H1 (cell line): ENCODE results near the gene ZNF486. TPM values are rescaled to one million over a fixed set of nuclear protein-coding genes. Genes with fewer than 3 reads are reported as not detected.

Experiments
- polyA plus RNA-seq, 7 experiments: library from polyadenylated mRNA; depleted of rRNA in 3 of 7; stranded (reverse) in 5 of 7; unstranded in 2 of 7; fragments of >200 nt in 5 of 7; fragments of 200-250 nt in 2 of 7; gene quantifications; 1 replicate in 5 of 7; 2 replicates in 1 of 7; 4 replicates in 1 of 7; pipeline versions ENCODE4 v1.2.1 to v1.2.3, GENCODE V29; 2011 to 2013; ENCODE audit warnings: missing spikeins in 2 of 7, mixed read lengths in 2 of 7
- small RNA-seq: library from polyadenylated mRNA; stranded (forward); fragments of <200 nt; extraction: miRNeasy Mini kit (QIAGEN cat#:217004); gene quantifications from one replicate; pipeline ENCODE3, GENCODE V24; 2013; ENCODE audit not compliant: insufficient read depth
- total RNA-seq: library from RNA; stranded (reverse); fragmentation: NEBNext Ultra II Directional; extraction: Animal tissue kit (Norgen Biotek cat#: 25700); gene quantifications from 2 replicates; pipeline ENCODE4 v1.2.1, GENCODE V29; 2021

ZNF486 gene
- total and polyA plus RNA-seq, 2 of the 8 experiments (the other 6 are each of a cell fraction or from before 2014, with no cell fraction given): 10.7 to 23.4 TPM

Small RNAs within 50 kb of the gene (small RNA-seq; reads per million reads assigned to genes)
- not detected for gene AC011447.4

Other genes starting within 250 kb of the ZNF486 start
- 21.7 and 27.5 TPM in 2 replicates for gene ZNF682, start 127.7 kb upstream of the ZNF486 start, total RNA-seq
- 4.1 and 4.3 TPM in 2 replicates for gene ZNF682, start 127.7 kb upstream of the ZNF486 start, polyA plus RNA-seq (2011; rRNA removed)
- 105 and 114 TPM in 2 replicates for gene ZNF90, start 89.2 kb upstream of the ZNF486 start, total RNA-seq
- 41.2 and 41.7 TPM in 2 replicates for gene ZNF90, start 89.2 kb upstream of the ZNF486 start, polyA plus RNA-seq (2011; rRNA removed)